HCT116 (cell line): ENCODE data around the gene ENGASE. TPM values are rescaled to one million over a fixed set of nuclear protein-coding genes. Genes with fewer than 3 reads are reported as not detected.
A peak's percentile ranks its signal among the peaks of the same experiment; 100 is the strongest.

Experiments used
- ATAC-seq: fragments of 200-7000 bp; cut with Tn5 transposase; 2 replicates; pipeline ENCODE4 v1.9.1; 2020; ENCODE audit warnings: mild to moderate bottlenecking, moderate library complexity
- BruUV-seq: library from RNA; stranded (reverse); fragments of 400-500 nt; replicated peaks from 2 replicates; lab custom pipeline; 2021; lab: Mats Ljungman, UMichigan
- CTCF ChIA-PET: fragments of 300-600 bp; sonication (Branson Sonifier 250); formaldehyde crosslinking; loops from one replicate; lab custom pipeline; 2021; ENCODE audit warnings: antibody characterized with exemption; lab: Charles Lee
- POLR2A ChIA-PET: fragments of 300-600, 350-600 bp; sonication (Branson Sonifier 250); formaldehyde crosslinking; loops from one replicate; lab custom pipeline; 2021; ENCODE audit warnings: antibody characterized with exemption; lab: Charles Lee
- RAD21 ChIA-PET, 2 experiments: fragments of 300-600 bp; sonication (Branson Sonifier 250); formaldehyde crosslinking; loops; one replicate each; lab custom pipeline; 2023; ENCODE audit warnings: low total read pairs in 2 of 2; ENCODE audit not compliant: uncharacterized antibody in 2 of 2, unreplicated experiment in 2 of 2, low non-redundant PET in 1 of 2; lab: Charles Lee
- DNase-seq: peaks from one replicate; pipeline ENCODE4 v3.0.0-alpha.2; 2010; ENCODE audit warnings: low read depth, low spot score
- H2AFZ ChIP-seq: fragments of 200-600 bp; shearing (Covaris generic), sonication (generic); 2 replicates; pipeline ENCODE4 v1.6.1; 2017; ENCODE audit warnings: low read depth, mixed run types, mixed read lengths, antibody characterized with exemption, low read length; ENCODE audit not compliant: poor library complexity, severe bottlenecking
- H3K27ac ChIP-seq: 2 replicates; pipeline ENCODE4 v1.5.1; 2012; ENCODE audit warnings: low read depth, low read length
- H3K27me3 ChIP-seq: fragments of 200-600 bp; sonication (generic); 2 replicates; pipeline ENCODE4 v1.6.1; 2016; ENCODE audit warnings: mixed run types, low read length, mixed read lengths; ENCODE audit not compliant: insufficient read depth
- H3K36me3 ChIP-seq, 2 experiments: fragments of 200-500 bp in 1 of 2; fragments of 200-600 bp in 1 of 2; sonication (Bioruptor generic) in 1 of 2; sonication (generic) in 1 of 2; 2 replicates each; pipeline versions ENCODE4 v1.5.1 to v1.6.1; 2014 to 2016; ENCODE audit warnings: low read length in 2 of 2, inconsistent platforms in 1 of 2, mixed read lengths in 1 of 2, mixed run types in 1 of 2; ENCODE audit not compliant: insufficient read depth in 2 of 2, control insufficient read depth in 1 of 2
- H3K4me1 ChIP-seq, 2 experiments: fragments of 200-600 bp in 1 of 2; sonication (generic) in 1 of 2; 2 replicates each; pipeline versions ENCODE4 v1.5.1 to v1.6.1; 2012 to 2017; ENCODE audit warnings: low read length in 2 of 2, inconsistent platforms in 1 of 2, mild to moderate bottlenecking in 1 of 2, mixed read lengths in 1 of 2, mixed run types in 1 of 2, moderate library complexity in 1 of 2; ENCODE audit not compliant: insufficient read depth in 2 of 2, control insufficient read depth in 1 of 2
- H3K4me2 ChIP-seq: fragments of 200-600 bp; sonication (generic); 2 replicates; pipeline ENCODE4 v1.6.1; 2017; ENCODE audit warnings: mixed run types, low read length, mixed read lengths
- H3K4me3 ChIP-seq, 2 experiments: fragments of 200-600 bp in 1 of 2; sonication (generic) in 1 of 2; replicated peaks in 1 of 2; 2 replicates each; pipeline ENCODE4 v1.5.1; 2011 to 2016; ENCODE audit warnings: low read length in 2 of 2, control low read depth in 1 of 2, low read depth in 1 of 2, mild to moderate bottlenecking in 1 of 2, mixed read lengths in 1 of 2, mixed run types in 1 of 2
- H3K79me2 ChIP-seq: fragments of 200-600 bp; sonication (generic); 2 replicates; pipeline ENCODE4 v1.6.1; 2017; ENCODE audit warnings: mild to moderate bottlenecking, mixed run types, low read length, moderate library complexity, mixed read lengths; ENCODE audit not compliant: insufficient read depth
- H3K9ac ChIP-seq: fragments of 200-600 bp; sonication (generic); 2 replicates; pipeline ENCODE4 v1.6.1; 2016; ENCODE audit warnings: low read length, mixed read lengths
- H3K9me2 ChIP-seq: fragments of 200-600 bp; sonication (generic), shearing (Covaris generic); 2 replicates; pipeline ENCODE4 v1.6.1; 2017; ENCODE audit warnings: mixed run types, mild to moderate bottlenecking, moderate library complexity; ENCODE audit not compliant: insufficient read depth
- H3K9me3 ChIP-seq, 2 experiments: fragments of 200-500 bp in 1 of 2; fragments of 200-600 bp in 1 of 2; sonication (Bioruptor generic) in 1 of 2; sonication (generic) in 1 of 2; 2 replicates each; pipeline ENCODE4 v1.6.1; 2014 to 2017; ENCODE audit warnings: low read length in 2 of 2, mixed read lengths in 2 of 2, inconsistent platforms in 1 of 2, low read depth in 1 of 2, mild to moderate bottlenecking in 1 of 2, mixed run types in 1 of 2, moderate library complexity in 1 of 2; ENCODE audit not compliant: control insufficient read depth in 1 of 2, insufficient read depth in 1 of 2
- H4K20me1 ChIP-seq: fragments of 200-600 bp; sonication (generic), shearing (Covaris generic); 2 replicates; pipeline ENCODE4 v1.6.1; 2017; ENCODE audit warnings: mixed run types, mild to moderate bottlenecking, moderate library complexity; ENCODE audit not compliant: insufficient read depth
- CBX3 ChIP-seq: IDR thresholded peaks from 2 replicates; pipeline ENCODE4 v1.6.1; 2012; ENCODE audit warnings: low read depth
- CEBPB ChIP-seq: IDR thresholded peaks from 2 replicates; pipeline ENCODE4 v1.6.1; 2012; ENCODE audit warnings: low read depth
- CTCF ChIP-seq, 3 experiments: fragments of 200-600 bp in 1 of 3; sonication (generic) in 1 of 3; IDR thresholded peaks in 2 of 3; conservative IDR thresholded peaks in 1 of 3; 2 replicates each; pipeline ENCODE4 v1.5.1; 2012 to 2017; ENCODE audit warnings: low read depth in 2 of 3, low read length in 2 of 3, antibody characterized with exemption in 1 of 3, borderline replicate concordance in 1 of 3, control low read depth in 1 of 3, mild to moderate bottlenecking in 1 of 3, mixed read lengths in 1 of 3, mixed run types in 1 of 3, moderate library complexity in 1 of 3; ENCODE audit not compliant: insufficient read depth in 1 of 3
- MAX ChIP-seq: IDR thresholded peaks from 2 replicates; pipeline ENCODE4 v1.6.1; 2012
- RAD21 ChIP-seq: IDR thresholded peaks from 2 replicates; pipeline ENCODE4 v1.6.1; 2012; ENCODE audit warnings: low read depth, mild to moderate bottlenecking
- SP1 ChIP-seq: IDR thresholded peaks from 2 replicates; pipeline ENCODE4 v1.6.1; 2012; ENCODE audit warnings: low read depth
- ZNF274 ChIP-seq: fragments of 200-500 bp; sonication (Bioruptor generic); IDR thresholded peaks from 2 replicates; pipeline ENCODE4 v1.6.1; 2014; ENCODE audit warnings: mild to moderate bottlenecking, low read depth, low read length, inconsistent platforms
- intact Hi-C: fragments of 100-400 bp; cut with micrococcal nuclease; formaldehyde crosslinking; loops from 2 replicates; pipeline ENCODE4 v1.10.0; 2022
- total RNA-seq: library from RNA; stranded (reverse); gene quantifications from one replicate; pipeline ENCODE4 v1.2.1, GENCODE V29; 2021; ENCODE audit not compliant: unreplicated experiment

The ENGASE gene
- total RNA-seq, 1 experiment from 2014 or later: 54.2 TPM

GRCh38 chr17:79064026-79064425, 10.6 kb upstream of the ENGASE start:
- no peak for ATAC-seq
- CTCF ChIA-PET: interaction anchor here (1.9 to 2.0 kb wide), 2 partner anchors 11 to 27 kb away, joined by 5 to 14 read pairs; partner anchors contain the start of gene ENGASE

GRCh38 chr17:79065105-79065670, 9.4 kb upstream of the ENGASE start:
- ChIA-PET RAD21 (no interaction called here), POLR2A (interaction anchor here (0.7 to 1.6 kb wide), 2 partner anchors 10 to 24 kb away, joined by 3 to 5 read pairs; partner anchors contain the start of gene ENGASE), CTCF (interaction anchor here (0.8 to 2.0 kb wide), 11 partner anchors 8 to 336 kb away, joined by 3 to 14 read pairs (median 5); partner anchors contain the start of gene ENGASE)
- no peaks in the 10 kb centered on the region for H3K9me3 ChIP-seq
- H3K9me2 ChIP-seq: no peaks in the 10 kb centered on the region
- H3K36me3 ChIP-seq: no peaks in the 10 kb centered on the region
- DNase-seq (peak; percentile 52), ATAC-seq (peak; percentile 78)
- intact Hi-C loops: loop anchor here (1.0 to 2.0 kb wide), 2 partner anchors 17 to 328 kb away; no protein-coding TSS in a partner anchor
- BruUV-seq: no TSS peak
- H3K27ac ChIP-seq: no peak overlapping the region
- H3K79me2 ChIP-seq: no peaks in the 10 kb centered on the region
- H4K20me1 ChIP-seq: no peaks in the 10 kb centered on the region
- TF ChIP-seq MAX: peak; percentile 76
- peak; percentile 70 for TF ChIP-seq RAD21
- peak; percentile 28; the same call in 1 of the 2 replicates for TF ChIP-seq CBX3
- TF ChIP-seq CTCF (IDR thresholded peaks at IDR 0.05 in 2 of 3, conservative IDR thresholded peaks at IDR 0.05 in 1 of 3; ENCODE audit: borderline replicate concordance in 1 of 3, insufficient read depth in 1 of 3, low read depth in 2 of 3, low read length in 2 of 3): peak; percentile 64 to 84 (median 76); a peak in 5 of 6 replicates
- no peak for TF ChIP-seq SP1
- H3K27me3 ChIP-seq: no peaks in the 10 kb centered on the region
- no peak overlapping the region for H3K4me3 ChIP-seq
- no peak overlapping the region for H3K9ac ChIP-seq
- H2AFZ ChIP-seq: peak overlapping the region; percentile 79
- no peak overlapping the region for H3K4me2 ChIP-seq
- no peaks in the 10 kb centered on the region for H3K4me1 ChIP-seq

More at GRCh38 chr17:79064026-79064425, 10.6 kb upstream of the ENGASE start:
- H3K27me3 ChIP-seq: no peaks in the 10 kb centered on the region
- H3K27ac ChIP-seq: no peak overlapping the region
- intact Hi-C loops: loop anchor here (2.0 kb wide), 1 partner anchor 329 kb away; no protein-coding TSS in a partner anchor
- no peak overlapping the region for H3K9ac ChIP-seq
- ChIA-PET POLR2A (no interaction called here), RAD21 (no interaction called here)
- no peaks in the 10 kb centered on the region for H3K4me1 ChIP-seq
- H3K9me3 ChIP-seq: no peaks in the 10 kb centered on the region
- no TSS peak for BruUV-seq
- H4K20me1 ChIP-seq: no peaks in the 10 kb centered on the region
- H3K36me3 ChIP-seq: no peaks in the 10 kb centered on the region
- no peaks in the 10 kb centered on the region for H3K9me2 ChIP-seq
- H3K79me2 ChIP-seq: no peaks in the 10 kb centered on the region
- H3K4me3 ChIP-seq: no peak overlapping the region
- DNase-seq: no peak
- no peak for TF ChIP-seq ZNF274
- TF ChIP-seq CEBPB: no peak
- H3K4me2 ChIP-seq: no peak overlapping the region
- H2AFZ ChIP-seq: no peak overlapping the region
